ENCODE measurements around the gene FAHD1. TPM values are rescaled to one million over a fixed set of nuclear protein-coding genes. Genes with fewer than 3 reads are reported as not detected.

The FAHD1 gene
- total RNA-seq, 2 experiments from 2014 or later = 15.1 to 32.4 TPM

GRCh38 chr16:1781254-1781653 lies 45.8 kb upstream of the FAHD1 start:
- Histone ChIP-seq H3K9me2 (ENCODE audit: insufficient read depth, low read length) (no peaks in the 10 kb centered on the region), H3K4me2 (ENCODE audit: low read length) (peak overlapping the region; percentile 82), H3K4me1 (ENCODE audit: insufficient read depth, low read length, poor library complexity, severe bottlenecking) (peaks cover 13% of the 10 kb centered on the region), H3K79me2 (ENCODE audit: insufficient read depth, low read depth, low read length) (peaks cover 22% of the 10 kb centered on the region), H3K36me3 (ENCODE audit: insufficient read depth, low read length) (peaks cover 47% of the 10 kb centered on the region), H4K20me1 (ENCODE audit: insufficient read depth, low read length) (no peaks in the 10 kb centered on the region; the same call in 1 of the 2 replicates), H3K27ac (ENCODE audit: low read depth, low read length, poor library complexity, severe bottlenecking) (no peak overlapping the region), H3K9me3 (ENCODE audit: low read length) (no peaks in the 10 kb centered on the region), H3K4me3 (ENCODE audit: low read depth, low read length, poor library complexity, severe bottlenecking) (peak overlapping the region; percentile 89), H2AFZ (ENCODE audit: low read length) (no peak overlapping the region)
- POLR2A ChIA-PET = no interaction called here
- no peak for TF ChIP-seq EZH2phosphoT487 (IDR thresholded peaks at IDR 0.05; ENCODE audit: borderline replicate concordance, low read depth, low read length)
- no TSS peak for BruUV-seq (replicated peaks)
- intact Hi-C loops (cut with micrococcal nuclease; ENCODE audit: unreplicated experiment) = loop anchor here (5.0 kb wide), 2 partner anchors 46 to 161 kb away; partner anchors contain the start of genes FAHD1, HAGH and MSRB1
- DNase-seq (ENCODE audit: low spot score) = no peak
- CTCF ChIA-PET (ENCODE audit: unreplicated experiment) = no interaction called here

- intact Hi-C loops (cut with micrococcal nuclease; ENCODE audit: unreplicated experiment) = loop anchor here (1.0 to 5.0 kb wide), 3 partner anchors 9 to 160 kb away; partner anchors contain the start of genes FAHD1, HAGH, MRPS34 and MSRB1
- Histone ChIP-seq H3K9me3 (ENCODE audit: low read length) (no peaks in the 10 kb centered on the region), H3K36me3 (ENCODE audit: insufficient read depth, low read length) (peaks cover 45% of the 10 kb centered on the region), H4K20me1 (ENCODE audit: insufficient read depth, low read length) (no peaks in the 10 kb centered on the region; the same call in 1 of the 2 replicates), H3K4me2 (ENCODE audit: low read length) (peak overlapping the region; percentile 82), H3K4me1 (ENCODE audit: insufficient read depth, low read length, poor library complexity, severe bottlenecking) (peaks cover 13% of the 10 kb centered on the region), H2AFZ (ENCODE audit: low read length) (peak overlapping the region; percentile 26; the same call in 1 of the 2 replicates), H3K79me2 (ENCODE audit: insufficient read depth, low read depth, low read length) (peaks cover 22% of the 10 kb centered on the region), H3K27ac (ENCODE audit: low read depth, low read length, poor library complexity, severe bottlenecking) (peak overlapping the region; percentile 44), H3K4me3 (ENCODE audit: low read depth, low read length, poor library complexity, severe bottlenecking) (peak overlapping the region; percentile 89), H3K9me2 (ENCODE audit: insufficient read depth, low read length) (no peaks in the 10 kb centered on the region)
- POLR2A ChIA-PET = interaction anchor here (1.1 to 1.3 kb wide), 4 partner anchors 9 to 171 kb away, joined by 3 to 9 read pairs (median 6); partner anchors contain the start of genes EME2, IFT140, MRPS34 and MSRB1
- no peak for TF ChIP-seq CTCF (conservative IDR thresholded peaks at IDR 0.05; ENCODE audit: low read length)
- no peak for TF ChIP-seq EZH2phosphoT487 (IDR thresholded peaks at IDR 0.05; ENCODE audit: borderline replicate concordance, low read depth, low read length)
- BruUV-seq (replicated peaks) = no TSS peak
- DNase-seq (ENCODE audit: low spot score) = peak; percentile 36
- CTCF ChIA-PET (ENCODE audit: unreplicated experiment) = no interaction called here
These were observed 45.1 kb upstream of the FAHD1 start for GRCh38 chr16:1781758-1782407.

GRCh38 chr16:1782408-1783264 lies 44.4 kb upstream of the FAHD1 start, which contains the start of the genes NUBP2 and SPSB3:
TSS of gene NUBP2 (plus strand) at chr16:1782960. CDS start at chr16:1783021, 61 bp downstream.
TSS of gene SPSB3 (minus strand) at chr16:1782571. CDS start at chr16:1781483, 1,088 bp downstream.
- peaks cover 22% of the 10 kb centered on the region for H3K79me2 ChIP-seq (ENCODE audit: insufficient read depth, low read depth, low read length)
- no peaks in the 10 kb centered on the region; the same call in 1 of the 2 replicates for H4K20me1 ChIP-seq (ENCODE audit: insufficient read depth, low read length)
- POLR2A ChIA-PET = interaction anchor here (0.8 to 1.3 kb wide), 6 partner anchors 8 to 182 kb away, joined by 3 to 11 read pairs (median 6); partner anchors contain the start of genes EME2, IFT140, MRPS34 and MSRB1
- TF ChIP-seq EZH2phosphoT487 (IDR thresholded peaks at IDR 0.05; ENCODE audit: borderline replicate concordance, low read depth, low read length) (no peak), CTCF (conservative IDR thresholded peaks at IDR 0.05; ENCODE audit: low read length) (no peak)
- H3K9me2 ChIP-seq (ENCODE audit: insufficient read depth, low read length) = no peaks in the 10 kb centered on the region
- BruUV-seq (replicated peaks) = no TSS peak
- peaks cover 45% of the 10 kb centered on the region for H3K36me3 ChIP-seq (ENCODE audit: insufficient read depth, low read length)
- H3K4me3 ChIP-seq (ENCODE audit: low read depth, low read length, poor library complexity, severe bottlenecking) = peak within 1 kb of the TSS; percentile 89
- intact Hi-C loops (cut with micrococcal nuclease; ENCODE audit: unreplicated experiment) = loop anchor here (1.0 to 5.0 kb wide), 3 partner anchors 9 to 160 kb away; partner anchors contain the start of genes FAHD1, HAGH, MRPS34 and MSRB1
- peaks cover 13% of the 10 kb centered on the region for H3K4me1 ChIP-seq (ENCODE audit: insufficient read depth, low read length, poor library complexity, severe bottlenecking)
- CTCF ChIA-PET (ENCODE audit: unreplicated experiment) = interaction anchor here (0.6 to 0.7 kb wide), 2 partner anchors 77 to 168 kb away, joined by 5 to 9 read pairs; partner anchors contain the start of gene MAPK8IP3
- H2AFZ ChIP-seq (ENCODE audit: low read length) = peak within 1 kb of the TSS; percentile 26; the same call in 1 of the 2 replicates
- peak; percentile 100 for DNase-seq (ENCODE audit: low spot score)
- peak within 1 kb of the TSS; percentile 82 for H3K4me2 ChIP-seq (ENCODE audit: low read length)
- no peaks in the 10 kb centered on the region for H3K9me3 ChIP-seq (ENCODE audit: low read length)
- H3K27ac ChIP-seq (ENCODE audit: low read depth, low read length, poor library complexity, severe bottlenecking) = peak within 1 kb of the TSS; percentile 44
